GM18526 (cell line): ENCODE measurements around the gene KRTAP19-8.

ENCODE experiments used
- POLR2A ChIP-seq: IDR thresholded peaks from 3 replicates; pipeline ENCODE4 v1.6.1; 2011; ENCODE audit not compliant: insufficient read length; ENCODE audit errors: extremely low read depth

KRTAP19-8 gene

GRCh38 chr21:31023680-31024079 lies 14.6 kb downstream of the KRTAP19-8 start:
- no peak for TF ChIP-seq POLR2A

- TF ChIP-seq POLR2A: no peak
These were observed 16.0 kb downstream of the KRTAP19-8 start for GRCh38 chr21:31022306-31022705.

- TF ChIP-seq POLR2A: no peak
These were observed 20.0 kb downstream of the KRTAP19-8 start for GRCh38 chr21:31018232-31018631.

- no peak for TF ChIP-seq POLR2A
These were observed 23.4 kb downstream of the KRTAP19-8 start for GRCh38 chr21:31014891-31015290.

GRCh38 chr21:31012133-31013089 lies 25.9 kb downstream of the KRTAP19-8 start:
- TF ChIP-seq POLR2A: no peak

- no peak for TF ChIP-seq POLR2A
These were observed 26.9 kb downstream of the KRTAP19-8 start for GRCh38 chr21:31011412-31011811.

- no peak for TF ChIP-seq POLR2A
These were observed 29.9 kb downstream of the KRTAP19-8 start for GRCh38 chr21:31008355-31008754.

- no peak for TF ChIP-seq POLR2A
These were observed 33.3 kb downstream of the KRTAP19-8 start for GRCh38 chr21:31005019-31005418.

GRCh38 chr21:31003471-31003870 lies 34.8 kb downstream of the KRTAP19-8 start:
- no peak for TF ChIP-seq POLR2A

- no peak for TF ChIP-seq POLR2A
These were observed 40.7 kb downstream of the KRTAP19-8 start for GRCh38 chr21:30997541-30997940.

- TF ChIP-seq POLR2A: no peak
These were observed 41.5 kb downstream of the KRTAP19-8 start for GRCh38 chr21:30996728-30997127.

- no peak for TF ChIP-seq POLR2A
These were observed 43.3 kb downstream of the KRTAP19-8 start for GRCh38 chr21:30994932-30995331.

GRCh38 chr21:30990514-30991262 lies 47.6 kb downstream of the KRTAP19-8 start:
- TF ChIP-seq POLR2A: no peak

GRCh38 chr21:30988706-30989105 lies 49.6 kb downstream of the KRTAP19-8 start:
- TF ChIP-seq POLR2A: no peak
